GM12878 (cell line): ENCODE measurements around the gene GMDS. TPM values are rescaled to one million over a fixed set of nuclear protein-coding genes. Genes with fewer than 3 reads are reported as not detected.

Source experiments
- NFYA ChIP-seq: IDR thresholded peaks from 2 replicates; pipeline ENCODE4 v1.6.1; 2011; ENCODE audit warnings: low read depth, mild to moderate bottlenecking, low read length, improper control_type of control experiment, borderline replicate concordance
- NR2C2 ChIP-seq: IDR thresholded peaks from 2 replicates; pipeline ENCODE4 v1.6.1; 2011; ENCODE audit warnings: borderline replicate concordance, low read depth; ENCODE audit not compliant: control insufficient read depth, insufficient read length
- SMC3 ChIP-seq: IDR thresholded peaks from 2 replicates; pipeline ENCODE4 v1.6.1; 2011; ENCODE audit warnings: low read length, improper control_type of control experiment, borderline replicate concordance
- ZNF592 ChIP-seq: fragments of 450-650 bp; IDR thresholded peaks from 2 replicates; pipeline ENCODE4 v1.6.1; 2017; ENCODE audit warnings: mild to moderate bottlenecking, moderate library complexity
- ZNF622 ChIP-seq: fragments of 450-650 bp; IDR thresholded peaks from 2 replicates; pipeline ENCODE4 v1.6.1; 2017; ENCODE audit warnings: mild to moderate bottlenecking, inconsistent platforms
- polyA plus RNA-seq, 11 experiments: library from polyadenylated mRNA; depleted of rRNA in 4 of 11; unstranded in 6 of 11; stranded (reverse) in 5 of 11; fragments of >200 nt; fragmentation: Nextera tagmentation in 4 of 11; fragmentation: Illumina TruSeq in 1 of 11; extraction: Ambion mirVana in 4 of 11; extraction: Trizol in 1 of 11; gene quantifications; 1 replicate in 1 of 11; 2 replicates in 10 of 11; pipeline versions ENCODE4 v1.2.1 to v1.2.3, GENCODE V29; 2011 to 2016; ENCODE audit warnings: inconsistent platforms in 2 of 11, missing spikeins in 2 of 11, low read depth in 1 of 11
- total RNA-seq, 4 experiments: library from RNA; depleted of rRNA in 3 of 4; stranded (reverse); fragments of >200 nt in 3 of 4; fragmentation: Illumina TruSeq in 1 of 4; extraction: Trizol in 1 of 4; gene quantifications; 2 replicates each; pipeline versions ENCODE4 v1.2.1 to v1.2.3, GENCODE V29; 2013 to 2021
- TF ChIP-seq, protein P1 (sequence below): fragments of 150-350 bp; IDR thresholded peaks from 2 replicates; pipeline ENCODE4 v1.6.1; 2016; ENCODE audit warnings: low read depth, low read length
- TF ChIP-seq, protein P2 (sequence below): fragments of 450-650 bp; IDR thresholded peaks from 2 replicates; pipeline ENCODE4 v1.6.1; 2018; ENCODE audit warnings: mild to moderate bottlenecking, low read depth, moderate library complexity; ENCODE audit not compliant: partially characterized antibody
- TF ChIP-seq, protein P3 (sequence below): fragments of 450-650 bp; formaldehyde crosslinking; IDR thresholded peaks from 2 replicates; pipeline ENCODE4 v1.4.0; 2020; ENCODE audit warnings: mild to moderate bottlenecking, moderate library complexity
- TF ChIP-seq, protein P4 (sequence below): IDR thresholded peaks from 2 replicates; pipeline ENCODE4 v1.6.1; 2012; ENCODE audit warnings: mild to moderate bottlenecking, low read depth, low read length

GMDS gene
- total and polyA plus RNA-seq, 10 of the 15 experiments (the other 5 are each of a cell fraction or from before 2014, with no cell fraction given), result 0.61 to 53.8 (median 29.3) TPM

GRCh38 chr6:2104524-2104880 lies 140.9 kb downstream of the GMDS start (continued):
- TF ChIP-seq, protein P1, sequence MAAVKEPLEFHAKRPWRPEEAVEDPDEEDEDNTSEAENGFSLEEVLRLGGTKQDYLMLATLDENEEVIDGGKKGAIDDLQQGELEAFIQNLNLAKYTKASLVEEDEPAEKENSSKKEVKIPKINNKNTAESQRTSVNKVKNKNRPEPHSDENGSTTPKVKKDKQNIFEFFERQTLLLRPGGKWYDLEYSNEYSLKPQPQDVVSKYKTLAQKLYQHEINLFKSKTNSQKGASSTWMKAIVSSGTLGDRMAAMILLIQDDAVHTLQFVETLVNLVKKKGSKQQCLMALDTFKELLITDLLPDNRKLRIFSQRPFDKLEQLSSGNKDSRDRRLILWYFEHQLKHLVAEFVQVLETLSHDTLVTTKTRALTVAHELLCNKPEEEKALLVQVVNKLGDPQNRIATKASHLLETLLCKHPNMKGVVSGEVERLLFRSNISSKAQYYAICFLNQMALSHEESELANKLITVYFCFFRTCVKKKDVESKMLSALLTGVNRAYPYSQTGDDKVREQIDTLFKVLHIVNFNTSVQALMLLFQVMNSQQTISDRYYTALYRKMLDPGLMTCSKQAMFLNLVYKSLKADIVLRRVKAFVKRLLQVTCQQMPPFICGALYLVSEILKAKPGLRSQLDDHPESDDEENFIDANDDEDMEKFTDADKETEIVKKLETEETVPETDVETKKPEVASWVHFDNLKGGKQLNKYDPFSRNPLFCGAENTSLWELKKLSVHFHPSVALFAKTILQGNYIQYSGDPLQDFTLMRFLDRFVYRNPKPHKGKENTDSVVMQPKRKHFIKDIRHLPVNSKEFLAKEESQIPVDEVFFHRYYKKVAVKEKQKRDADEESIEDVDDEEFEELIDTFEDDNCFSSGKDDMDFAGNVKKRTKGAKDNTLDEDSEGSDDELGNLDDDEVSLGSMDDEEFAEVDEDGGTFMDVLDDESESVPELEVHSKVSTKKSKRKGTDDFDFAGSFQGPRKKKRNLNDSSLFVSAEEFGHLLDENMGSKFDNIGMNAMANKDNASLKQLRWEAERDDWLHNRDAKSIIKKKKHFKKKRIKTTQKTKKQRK, result no peak
- no peak for TF ChIP-seq ZNF622
- TF ChIP-seq NFYA, result no peak
- TF ChIP-seq, protein P2, sequence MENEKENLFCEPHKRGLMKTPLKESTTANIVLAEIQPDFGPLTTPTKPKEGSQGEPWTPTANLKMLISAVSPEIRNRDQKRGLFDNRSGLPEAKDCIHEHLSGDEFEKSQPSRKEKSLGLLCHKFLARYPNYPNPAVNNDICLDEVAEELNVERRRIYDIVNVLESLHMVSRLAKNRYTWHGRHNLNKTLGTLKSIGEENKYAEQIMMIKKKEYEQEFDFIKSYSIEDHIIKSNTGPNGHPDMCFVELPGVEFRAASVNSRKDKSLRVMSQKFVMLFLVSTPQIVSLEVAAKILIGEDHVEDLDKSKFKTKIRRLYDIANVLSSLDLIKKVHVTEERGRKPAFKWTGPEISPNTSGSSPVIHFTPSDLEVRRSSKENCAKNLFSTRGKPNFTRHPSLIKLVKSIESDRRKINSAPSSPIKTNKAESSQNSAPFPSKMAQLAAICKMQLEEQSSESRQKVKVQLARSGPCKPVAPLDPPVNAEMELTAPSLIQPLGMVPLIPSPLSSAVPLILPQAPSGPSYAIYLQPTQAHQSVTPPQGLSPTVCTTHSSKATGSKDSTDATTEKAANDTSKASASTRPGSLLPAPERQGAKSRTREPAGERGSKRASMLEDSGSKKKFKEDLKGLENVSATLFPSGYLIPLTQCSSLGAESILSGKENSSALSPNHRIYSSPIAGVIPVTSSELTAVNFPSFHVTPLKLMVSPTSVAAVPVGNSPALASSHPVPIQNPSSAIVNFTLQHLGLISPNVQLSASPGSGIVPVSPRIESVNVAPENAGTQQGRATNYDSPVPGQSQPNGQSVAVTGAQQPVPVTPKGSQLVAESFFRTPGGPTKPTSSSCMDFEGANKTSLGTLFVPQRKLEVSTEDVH, result no peak
- TF ChIP-seq ZNF592, result no peak
- TF ChIP-seq SMC3, result no peak
- TF ChIP-seq, protein P3, sequence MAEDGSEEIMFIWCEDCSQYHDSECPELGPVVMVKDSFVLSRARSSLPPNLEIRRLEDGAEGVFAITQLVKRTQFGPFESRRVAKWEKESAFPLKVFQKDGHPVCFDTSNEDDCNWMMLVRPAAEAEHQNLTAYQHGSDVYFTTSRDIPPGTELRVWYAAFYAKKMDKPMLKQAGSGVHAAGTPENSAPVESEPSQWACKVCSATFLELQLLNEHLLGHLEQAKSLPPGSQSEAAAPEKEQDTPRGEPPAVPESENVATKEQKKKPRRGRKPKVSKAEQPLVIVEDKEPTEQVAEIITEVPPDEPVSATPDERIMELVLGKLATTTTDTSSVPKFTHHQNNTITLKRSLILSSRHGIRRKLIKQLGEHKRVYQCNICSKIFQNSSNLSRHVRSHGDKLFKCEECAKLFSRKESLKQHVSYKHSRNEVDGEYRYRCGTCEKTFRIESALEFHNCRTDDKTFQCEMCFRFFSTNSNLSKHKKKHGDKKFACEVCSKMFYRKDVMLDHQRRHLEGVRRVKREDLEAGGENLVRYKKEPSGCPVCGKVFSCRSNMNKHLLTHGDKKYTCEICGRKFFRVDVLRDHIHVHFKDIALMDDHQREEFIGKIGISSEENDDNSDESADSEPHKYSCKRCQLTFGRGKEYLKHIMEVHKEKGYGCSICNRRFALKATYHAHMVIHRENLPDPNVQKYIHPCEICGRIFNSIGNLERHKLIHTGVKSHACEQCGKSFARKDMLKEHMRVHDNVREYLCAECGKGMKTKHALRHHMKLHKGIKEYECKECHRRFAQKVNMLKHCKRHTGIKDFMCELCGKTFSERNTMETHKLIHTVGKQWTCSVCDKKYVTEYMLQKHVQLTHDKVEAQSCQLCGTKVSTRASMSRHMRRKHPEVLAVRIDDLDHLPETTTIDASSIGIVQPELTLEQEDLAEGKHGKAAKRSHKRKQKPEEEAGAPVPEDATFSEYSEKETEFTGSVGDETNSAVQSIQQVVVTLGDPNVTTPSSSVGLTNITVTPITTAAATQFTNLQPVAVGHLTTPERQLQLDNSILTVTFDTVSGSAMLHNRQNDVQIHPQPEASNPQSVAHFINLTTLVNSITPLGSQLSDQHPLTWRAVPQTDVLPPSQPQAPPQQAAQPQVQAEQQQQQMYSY (CRISPR knock-in tag), result no peak
- TF ChIP-seq, protein P4, sequence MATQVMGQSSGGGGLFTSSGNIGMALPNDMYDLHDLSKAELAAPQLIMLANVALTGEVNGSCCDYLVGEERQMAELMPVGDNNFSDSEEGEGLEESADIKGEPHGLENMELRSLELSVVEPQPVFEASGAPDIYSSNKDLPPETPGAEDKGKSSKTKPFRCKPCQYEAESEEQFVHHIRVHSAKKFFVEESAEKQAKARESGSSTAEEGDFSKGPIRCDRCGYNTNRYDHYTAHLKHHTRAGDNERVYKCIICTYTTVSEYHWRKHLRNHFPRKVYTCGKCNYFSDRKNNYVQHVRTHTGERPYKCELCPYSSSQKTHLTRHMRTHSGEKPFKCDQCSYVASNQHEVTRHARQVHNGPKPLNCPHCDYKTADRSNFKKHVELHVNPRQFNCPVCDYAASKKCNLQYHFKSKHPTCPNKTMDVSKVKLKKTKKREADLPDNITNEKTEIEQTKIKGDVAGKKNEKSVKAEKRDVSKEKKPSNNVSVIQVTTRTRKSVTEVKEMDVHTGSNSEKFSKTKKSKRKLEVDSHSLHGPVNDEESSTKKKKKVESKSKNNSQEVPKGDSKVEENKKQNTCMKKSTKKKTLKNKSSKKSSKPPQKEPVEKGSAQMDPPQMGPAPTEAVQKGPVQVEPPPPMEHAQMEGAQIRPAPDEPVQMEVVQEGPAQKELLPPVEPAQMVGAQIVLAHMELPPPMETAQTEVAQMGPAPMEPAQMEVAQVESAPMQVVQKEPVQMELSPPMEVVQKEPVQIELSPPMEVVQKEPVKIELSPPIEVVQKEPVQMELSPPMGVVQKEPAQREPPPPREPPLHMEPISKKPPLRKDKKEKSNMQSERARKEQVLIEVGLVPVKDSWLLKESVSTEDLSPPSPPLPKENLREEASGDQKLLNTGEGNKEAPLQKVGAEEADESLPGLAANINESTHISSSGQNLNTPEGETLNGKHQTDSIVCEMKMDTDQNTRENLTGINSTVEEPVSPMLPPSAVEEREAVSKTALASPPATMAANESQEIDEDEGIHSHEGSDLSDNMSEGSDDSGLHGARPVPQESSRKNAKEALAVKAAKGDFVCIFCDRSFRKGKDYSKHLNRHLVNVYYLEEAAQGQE, result no peak
- no peak for TF ChIP-seq NR2C2
